Pancreas (tissue), 10 donors: Measurements from ENCODE around the gene CHCHD5. TPM values are rescaled to one million over a fixed set of nuclear protein-coding genes. Genes with fewer than 3 reads are reported as not detected.
"Not testable (repeated sequence)": the region's sequence is repeated elsewhere in the genome, so short reads cannot be mapped to it uniquely, and the experiment has no call there.

ENCODE experiments used
- ATAC-seq, 4 donors: fragments of 200-7000 bp; cut with Tn5 transposase; one replicate each; pipeline versions ENCODE4 v1.8.0 to v1.9.1; 2020; ENCODE audit warnings: mild to moderate bottlenecking in 4 of 4, moderate library complexity in 4 of 4
- DNase-seq, 6 donors: peaks; one replicate each; pipeline ENCODE4 v3.0.0-alpha.2; 2020
- FAIRE-seq: peaks from 2 replicates; lab custom pipeline; 2012; peaks lifted over from hg19 to GRCh38; lab: Jason Lieb, UNC
- H3K27ac ChIP-seq, 4 donors: fragments of 200-600 bp; sonication (generic); 1 replicate in 3 of 4; 2 replicates in 1 of 4; pipeline versions ENCODE4 v1.5.0 to v1.8.0; 2020
- H3K27me3 ChIP-seq, 4 donors: fragments of 200-600 bp; one replicate each; pipeline ENCODE4 v1.8.0; 2021
- H3K36me3 ChIP-seq, 3 donors: fragments of 200-600 bp; sonication (generic) in 1 of 3; one replicate each; pipeline versions ENCODE4 v1.5.0 to v1.8.0; 2020 to 2021
- H3K4me1 ChIP-seq, 3 donors: fragments of 200-600 bp; one replicate each; pipeline ENCODE4 v1.8.0; 2021
- H3K4me3 ChIP-seq, 4 donors: fragments of 200-600 bp; sonication (generic) in 2 of 4; one replicate each; pipeline versions ENCODE4 v1.5.0 to v1.8.0; 2020 to 2021
- H3K9me3 ChIP-seq, 4 donors: fragments of 200-600 bp; one replicate each; pipeline ENCODE4 v1.8.0; 2021
- CTCF ChIP-seq, 4 donors: fragments of 200-600 bp; sonication (generic) in 3 of 4; IDR thresholded peaks; one replicate each; pipeline versions ENCODE4 v1.5.0 to v1.8.0; 2021; ENCODE audit warnings: antibody characterized with exemption in 4 of 4
- WGBS, 2 donors: extraction: QIAGEN DNeasy Blood & Tissue Kit; methylation state at CpG; one replicate each; pipeline ENCODE4 v1.1.7; 2013; 5-methylcytosine and 5-hydroxymethylcytosine counted together
- intact Hi-C, 3 donors: fragments of 100-400 bp; cut with DNase I; formaldehyde crosslinking; loops; one replicate each; pipeline versions ENCODE4 v1.11.1 to v1.14.2; 2022
- polyA plus RNA-seq, 2 donors: library from polyadenylated mRNA; stranded (reverse); fragments of 200-250 nt; gene quantifications; one replicate each; pipeline ENCODE4 v1.2.3, GENCODE V29; 2013
- total RNA-seq, 6 donors: library from RNA; stranded (reverse); fragmentation: NEBNext Ultra II Directional in 4 of 6; extraction: Animal tissue kit (Norgen Biotek cat#: 25700) in 4 of 6; gene quantifications; one replicate each; pipeline versions ENCODE4 v1.2.1 to v1.2.4, GENCODE V29; 2021 to 2023
- donor health status: healthy with polysubstance abuse.
- donor health status: DM: no; HTN: no; CAD: no; lungs with moderate emphysema.
- donor health status: DM: no; HTN: no; CAD: no.
- donor health status: control.
- donor health status: control.
- donor health status: Bipolar disorder and iron deficiency.
- donor health status: DM: yes; HTN: yes; CAD: no.
- donor health status: DM: no; HTN: no; CAD: no.
- donor health status: DM: no; HTN: no; CAD: no.
- donor health status: DM: yes; HTN: yes; CAD: no.

Gene CHCHD5
- total and polyA plus RNA-seq, 8 donors, result 17.2 to 36.4 (median 27.3) TPM

DNA sequence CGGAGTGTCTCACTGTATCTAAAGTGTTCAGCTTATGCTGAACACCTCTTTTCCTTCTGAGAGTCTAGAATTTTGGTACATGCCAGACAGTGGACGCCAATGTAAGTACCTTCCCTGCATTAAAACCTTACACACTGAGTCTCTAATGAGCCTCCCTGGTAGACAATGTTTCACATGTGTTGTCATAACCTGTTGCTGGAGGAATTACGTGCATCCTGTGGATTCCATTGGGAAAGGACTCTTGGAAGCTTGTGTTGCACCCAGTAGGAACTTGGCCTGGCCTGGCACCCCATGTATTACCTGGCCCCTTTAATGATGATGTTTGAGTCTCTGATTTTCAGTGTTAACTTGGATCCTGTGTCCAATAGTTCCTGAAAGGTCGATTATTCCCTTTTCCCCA, 20.5 kb downstream of the CHCHD5 start:
- peaks cover 0 to 2% (median 0%) of the 10 kb centered on the region in 3 donors for H3K4me1 ChIP-seq
- ATAC-seq (no peak), FAIRE-seq (no peak), DNase-seq (no peak)
- 72 to 76% methylated on average over 4 of the region's 4 CpGs for WGBS, 2 donors
- H3K9me3 ChIP-seq, result no peaks in the 10 kb centered on the region
- intact Hi-C loops, result loop anchor here in 1 of 3 donors (5.0 kb wide), 1 partner anchor 122 kb away; no protein-coding TSS in a partner anchor
- H3K36me3 ChIP-seq, result no peaks in the 10 kb centered on the region
- no peak overlapping the region for H3K4me3 ChIP-seq
- no peaks in the 10 kb centered on the region for H3K27me3 ChIP-seq
- no peak overlapping the region for H3K27ac ChIP-seq
- no peak for TF ChIP-seq CTCF (IDR thresholded peaks at IDR 0.05)

- FAIRE-seq, result no peak
These were observed 21.5 kb downstream of the CHCHD5 start for GRCh38 chr2:112605926-112606325.

DNA sequence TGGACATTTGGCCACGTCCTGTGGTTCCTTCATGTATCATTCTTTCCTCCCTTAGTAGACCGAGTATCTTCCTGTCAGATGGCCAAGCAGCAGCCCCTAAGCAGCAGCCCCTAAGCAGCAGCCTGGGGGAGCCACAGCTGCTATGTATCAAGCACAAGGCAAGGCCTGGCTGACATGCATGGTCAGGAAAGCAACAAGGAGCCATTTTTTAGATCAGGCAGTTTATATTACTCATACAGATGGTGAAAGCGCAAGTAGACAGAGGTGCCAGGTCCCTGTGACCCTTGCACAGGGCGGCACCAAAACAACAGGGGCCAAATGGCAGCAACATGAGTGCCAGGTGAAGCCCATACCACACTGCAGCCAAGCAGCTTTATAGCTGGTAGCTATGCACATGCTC, 22.1 kb downstream of the CHCHD5 start:
- FAIRE-seq, result no peak
- peak in 1 of 4 donors; percentile 25 for ATAC-seq
- no peak for DNase-seq

More at GRCh38 chr2:112605926-112606325, 21.5 kb downstream of the CHCHD5 start:
- Histone ChIP-seq H3K9me3 (no peaks in the 10 kb centered on the region), H3K27ac (no peak overlapping the region), H3K4me3 (no peak overlapping the region), H3K36me3 (no peaks in the 10 kb centered on the region), H3K4me1 (no peaks in the 10 kb centered on the region), H3K27me3 (no peaks in the 10 kb centered on the region)
- WGBS, 2 donors, result 84 to 91% methylated on average over 5 of the region's 5 CpGs
- ATAC-seq, result no peak
- TF ChIP-seq CTCF (IDR thresholded peaks at IDR 0.05), result no peak
- peak in 1 of 6 donors; percentile 4 for DNase-seq
- intact Hi-C loops, result loop anchor here in 1 of 3 donors (5.0 kb wide), 1 partner anchor 121 kb away; no protein-coding TSS in a partner anchor

GRCh38 chr2:112607680-112608438, 23.4 kb downstream of the CHCHD5 start:
- TF ChIP-seq CTCF (IDR thresholded peaks at IDR 0.05), result no peak
- DNase-seq (peak in 4 of 6 donors; percentile 11 to 56 (median 53)), ATAC-seq (peak in 3 of 4 donors; percentile 30 to 53 (median 46)), FAIRE-seq (no peak)
- 68 to 70% methylated on average over 8 of the region's 8 CpGs for WGBS, 2 donors
- H3K4me1 ChIP-seq, result no peaks in the 10 kb centered on the region
- H3K9me3 ChIP-seq, result no peaks in the 10 kb centered on the region
- H3K4me3 ChIP-seq, result no peak overlapping the region
- no peaks in the 10 kb centered on the region for H3K36me3 ChIP-seq
- intact Hi-C loops, result loop anchor here in 1 of 3 donors (5.0 kb wide), 1 partner anchor 119 kb away; no protein-coding TSS in a partner anchor
- no peaks in the 10 kb centered on the region for H3K27me3 ChIP-seq
- no peak overlapping the region for H3K27ac ChIP-seq

More for the DNA sequence above, 22.1 kb downstream of the CHCHD5 start:
- WGBS, 2 donors, result 82 to 85% methylated on average over 4 of the region's 4 CpGs
- Histone ChIP-seq H3K4me1 (no peaks in the 10 kb centered on the region), H3K27ac (no peak overlapping the region), H3K36me3 (no peaks in the 10 kb centered on the region), H3K4me3 (no peak overlapping the region), H3K9me3 (no peaks in the 10 kb centered on the region), H3K27me3 (no peaks in the 10 kb centered on the region)
- intact Hi-C loops, result loop anchor here in 1 of 3 donors (5.0 kb wide), 1 partner anchor 121 kb away; no protein-coding TSS in a partner anchor
- TF ChIP-seq CTCF (IDR thresholded peaks at IDR 0.05), result no peak

- not testable (repeated sequence) for DNase-seq, FAIRE-seq, H3K4me1 ChIP-seq, H3K27ac ChIP-seq, ATAC-seq, H3K9me3 ChIP-seq, H3K27me3 ChIP-seq, H3K4me3 ChIP-seq, H3K36me3 ChIP-seq
- intact Hi-C loops, result loop anchor here in 1 of 3 donors (5.0 kb wide), 1 partner anchor 118 kb away; no protein-coding TSS in a partner anchor
- WGBS, 2 donors, result 95 to 100% methylated on average over 4 of the region's 4 CpGs
These were observed 24.9 kb downstream of the CHCHD5 start for GRCh38 chr2:112609320-112609719.

DNA sequence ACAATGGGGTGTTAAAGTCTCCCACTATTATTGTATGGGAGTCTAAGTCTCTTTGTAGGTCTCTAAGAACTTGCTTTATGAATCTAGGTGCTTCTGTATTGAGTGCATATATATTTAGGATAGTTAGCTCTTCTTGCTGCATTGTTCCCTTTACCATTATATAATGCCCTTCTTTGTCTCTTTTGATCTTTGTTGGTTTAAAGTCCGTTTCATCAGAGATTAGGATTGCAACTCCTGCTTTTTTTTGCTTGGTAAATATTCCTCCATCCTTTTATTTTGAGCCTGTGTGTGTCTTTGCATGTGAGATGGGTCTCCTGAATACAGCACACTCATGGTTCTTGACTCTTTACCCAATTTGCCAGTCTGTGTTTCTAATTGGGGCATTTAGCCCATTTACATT, 27.9 kb downstream of the CHCHD5 start:
- ATAC-seq, intact Hi-C loops, DNase-seq, H3K36me3 ChIP-seq, H3K9me3 ChIP-seq, H3K27me3 ChIP-seq, H3K27ac ChIP-seq, FAIRE-seq, H3K4me1 ChIP-seq, H3K4me3 ChIP-seq: not testable (repeated sequence)
- 55 to 68% methylated on average over 1 of the region's 1 CpG for WGBS, 2 donors
